IPS-18c (cell line): ENCODE results near the gene FEM1B.

Experiments used
- H3K4me3 ChIP-seq: 2 replicates; pipeline ENCODE4 v1.7.0; 2013; ENCODE audit warnings: low read depth, mild to moderate bottlenecking, low read length, moderate library complexity; ENCODE audit not compliant: insufficient read depth
- H3K9me3 ChIP-seq: one replicate; pipeline ENCODE4 v1.6.1; 2013; ENCODE audit warnings: mild to moderate bottlenecking, low read length, moderate library complexity; ENCODE audit not compliant: control insufficient read depth, insufficient read depth

FEM1B gene

DNA sequence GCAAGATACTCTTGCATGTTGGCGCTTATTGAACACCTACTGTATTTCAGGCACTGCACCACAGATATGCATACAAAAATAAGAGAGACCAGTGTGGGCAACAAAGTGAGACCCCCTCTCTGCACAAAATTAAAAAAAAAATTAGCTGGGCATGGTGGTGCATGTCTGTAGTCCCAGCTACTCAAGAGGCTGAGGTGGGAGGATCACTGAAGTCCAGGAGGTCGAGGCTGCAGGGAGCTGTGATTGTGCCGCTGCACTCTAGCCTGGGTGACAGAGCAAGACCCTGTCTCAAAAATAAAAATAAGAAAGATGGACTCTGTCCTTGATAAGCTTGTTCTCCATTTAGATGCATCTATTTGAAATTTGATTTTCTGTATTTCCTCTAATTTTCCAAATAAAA lies 20.8 kb downstream of the FEM1B start:
- no peak overlapping the region for H3K4me3 ChIP-seq

DNA sequence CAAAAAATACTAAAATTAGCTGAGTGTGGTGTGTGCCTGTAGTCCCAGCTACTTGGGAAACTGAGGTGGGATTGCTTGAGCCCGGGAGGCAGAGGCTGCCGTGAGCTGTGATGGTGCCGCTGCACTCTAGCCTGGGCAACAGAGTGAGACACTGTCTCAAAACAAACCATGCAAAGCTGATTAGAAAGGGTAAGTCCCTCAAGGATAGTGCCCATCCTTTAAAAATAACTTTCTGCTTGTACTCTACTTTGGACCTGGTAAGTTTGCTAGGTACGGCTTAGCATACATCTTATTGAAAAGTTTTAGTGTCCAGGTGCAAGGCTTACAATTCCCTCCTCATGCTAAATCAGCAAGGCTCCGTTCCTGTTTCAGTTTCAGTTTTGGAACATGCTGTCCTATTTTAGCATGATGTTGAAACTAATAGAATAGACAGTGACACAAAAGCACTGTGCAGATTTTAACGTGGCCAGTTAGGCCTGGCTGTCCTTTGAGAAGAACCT lies 21.4 kb downstream of the FEM1B start:
- H3K4me3 ChIP-seq, result no peak overlapping the region
- H3K9me3 ChIP-seq, result no peaks in the 10 kb centered on the region

More for the DNA sequence above, 20.8 kb downstream of the FEM1B start:
- H3K9me3 ChIP-seq, result no peaks in the 10 kb centered on the region

DNA sequence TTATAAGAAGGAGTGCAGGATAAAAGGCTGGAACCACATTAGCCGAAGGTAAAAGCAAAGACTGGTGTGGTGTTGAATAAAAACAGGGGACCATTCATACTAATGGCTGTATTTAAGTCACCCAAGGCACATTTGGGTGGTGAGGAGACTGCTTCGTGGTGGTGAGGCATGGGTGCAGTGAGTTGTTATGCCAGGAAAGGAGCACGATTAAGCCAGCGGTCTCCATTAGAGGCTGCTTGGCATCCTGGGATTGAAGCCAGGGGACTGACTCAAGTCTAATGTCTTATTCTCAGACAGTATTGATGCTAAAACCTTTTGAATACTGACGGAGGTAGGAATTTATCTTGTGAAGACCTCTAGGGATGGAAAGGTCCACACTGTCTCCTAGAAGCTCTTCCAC lies 21.9 kb downstream of the FEM1B start:
- Histone ChIP-seq H3K9me3 (peaks cover 2% of the 10 kb centered on the region), H3K4me3 (no peak overlapping the region)

DNA sequence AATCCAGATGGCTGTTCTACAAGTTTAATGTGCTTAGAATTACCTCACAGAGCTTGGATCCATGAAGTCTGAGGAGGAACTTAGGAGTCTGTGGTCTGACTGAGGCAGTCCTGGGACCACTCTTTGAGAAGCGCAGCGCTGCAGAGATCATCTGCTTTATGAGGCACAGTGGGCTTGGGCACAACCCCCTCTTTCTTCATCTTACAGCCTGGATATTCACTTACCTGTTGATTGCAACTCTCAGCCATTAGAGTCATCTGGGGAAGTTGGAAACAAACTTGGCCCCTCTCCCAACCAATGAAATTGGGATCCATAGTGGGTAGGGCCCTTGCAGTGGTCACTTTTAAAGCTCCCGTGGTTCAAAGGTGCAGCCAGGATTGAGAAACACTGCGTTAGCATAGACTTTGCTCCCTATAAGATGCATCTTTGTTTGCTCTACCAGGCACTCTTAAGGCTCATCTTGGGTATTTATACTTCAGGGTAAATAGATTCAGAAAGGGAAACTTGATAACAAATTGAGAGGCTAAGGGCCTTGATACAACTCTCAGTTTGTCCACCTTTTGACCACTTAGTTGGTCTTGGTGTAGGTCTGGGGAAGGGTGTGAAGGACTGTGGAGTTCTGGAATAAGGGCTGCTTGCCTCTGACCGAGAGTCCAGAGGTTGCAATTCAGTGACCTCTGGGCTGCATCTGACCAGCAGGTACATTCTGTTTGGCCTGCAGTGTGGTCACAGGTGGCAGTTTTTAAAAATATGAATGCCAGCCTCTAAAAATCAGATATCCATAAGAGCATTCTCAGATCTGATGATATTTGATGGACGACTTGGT lies 22.8 kb downstream of the FEM1B start:
- no peak overlapping the region for H3K4me3 ChIP-seq
- peaks cover 2% of the 10 kb centered on the region for H3K9me3 ChIP-seq

DNA sequence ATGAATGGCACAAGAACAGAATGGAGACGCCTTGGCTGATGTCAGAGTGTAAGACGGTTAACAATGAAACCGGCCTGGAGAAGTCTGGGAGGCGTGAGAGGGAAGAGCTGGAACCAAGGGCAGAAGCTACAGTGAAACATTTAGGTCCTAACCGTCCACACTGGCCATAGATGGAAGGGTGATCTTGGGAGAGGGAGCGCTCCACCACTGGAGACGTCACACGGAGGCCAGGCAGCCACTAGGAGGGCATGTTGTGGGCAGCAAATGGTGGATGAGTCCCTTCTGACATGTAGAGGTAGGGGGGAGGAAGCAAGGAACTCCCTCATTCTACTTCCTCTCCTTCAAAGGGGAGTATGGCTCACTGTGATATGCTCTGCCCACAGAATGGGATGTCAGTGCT lies 23.8 kb downstream of the FEM1B start:
- H3K9me3 ChIP-seq, result peaks cover 2% of the 10 kb centered on the region
- no peak overlapping the region for H3K4me3 ChIP-seq

DNA sequence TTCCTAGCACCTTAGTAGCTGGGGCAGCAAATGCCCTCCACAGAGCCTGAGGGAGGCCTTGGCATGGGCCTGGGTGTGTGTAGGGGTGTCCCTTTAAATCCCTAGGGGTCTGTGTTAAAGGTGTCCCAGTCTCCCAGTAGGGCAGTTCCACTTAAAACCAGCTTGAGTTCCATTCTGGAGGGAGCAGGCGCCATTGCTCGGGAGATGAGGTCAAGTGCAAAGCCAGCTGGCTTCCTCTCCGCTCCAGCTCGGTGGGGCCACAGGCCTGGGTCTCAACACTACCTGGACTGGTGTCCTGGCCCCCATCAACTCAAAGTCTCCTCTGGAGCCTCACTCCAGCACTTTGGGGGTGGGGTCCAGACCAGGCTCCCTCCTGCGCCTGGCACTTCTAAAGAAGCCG lies 25.2 kb downstream of the FEM1B start:
- H3K4me3 ChIP-seq, result no peak overlapping the region
- peaks cover 2% of the 10 kb centered on the region for H3K9me3 ChIP-seq

DNA sequence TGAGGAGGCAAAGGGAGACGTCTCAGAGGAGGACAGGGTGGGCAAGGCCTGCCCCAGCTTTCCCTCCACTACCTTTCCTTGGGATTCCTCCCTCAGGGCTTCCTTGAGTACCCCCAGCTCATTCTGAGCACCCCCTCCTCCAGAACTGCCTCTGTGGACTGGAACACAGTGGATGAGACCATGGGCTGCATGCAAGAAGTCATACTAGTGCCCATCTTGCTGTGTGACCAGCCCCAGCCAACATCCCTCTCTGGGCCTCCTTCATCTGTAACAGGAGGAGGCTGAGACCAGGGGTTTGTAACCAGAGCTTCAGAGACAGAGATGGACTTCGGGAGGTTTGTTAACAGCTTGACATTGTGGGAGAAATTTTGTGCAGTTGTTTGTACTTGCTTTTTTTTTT lies 25.6 kb downstream of the FEM1B start:
- peaks cover 2% of the 10 kb centered on the region for H3K9me3 ChIP-seq
- H3K4me3 ChIP-seq, result no peak overlapping the region

DNA sequence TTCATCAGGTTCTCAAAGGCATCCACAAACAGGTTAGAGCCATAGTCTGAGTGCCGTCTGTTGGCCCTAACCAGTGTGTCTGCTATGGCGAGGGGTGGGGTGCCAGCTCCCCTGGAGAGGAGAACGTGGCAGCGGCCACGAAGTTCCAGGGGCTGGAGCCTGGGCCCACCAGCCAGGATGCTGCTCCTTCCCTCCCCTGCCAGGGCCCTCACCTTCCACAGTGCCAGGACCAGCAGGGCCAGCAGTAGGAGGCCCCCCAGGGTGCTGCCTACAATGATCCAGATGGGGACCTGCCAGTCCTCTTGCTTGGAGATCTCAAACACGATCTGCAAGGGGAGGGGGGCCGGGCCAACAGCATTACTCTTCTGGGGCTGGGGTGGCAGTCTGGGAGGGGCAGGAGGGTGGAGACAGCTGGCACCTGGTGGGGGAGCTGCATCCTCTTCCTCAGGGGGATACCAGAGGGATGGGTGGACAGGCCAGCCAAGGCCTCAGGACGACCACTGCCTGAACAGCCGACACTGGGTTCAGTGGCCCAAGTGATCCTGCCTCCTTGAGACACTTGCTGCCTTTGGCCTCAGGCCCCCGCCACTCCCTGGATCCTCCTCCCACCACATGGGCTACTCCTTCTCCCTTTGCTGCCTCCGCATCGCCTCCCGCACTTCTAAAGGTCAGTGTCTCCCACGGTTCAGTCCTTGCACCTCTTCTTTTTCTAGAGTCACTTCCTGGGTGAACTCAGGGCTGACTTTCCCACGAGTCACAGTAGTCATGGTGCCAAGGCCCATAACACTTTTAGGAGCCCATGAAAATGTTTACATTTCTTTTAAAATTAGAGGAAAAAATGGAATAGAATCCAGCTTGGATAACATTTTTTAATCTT lies 26.3 kb downstream of the FEM1B start:
- Histone ChIP-seq H3K9me3 (peaks cover 2% of the 10 kb centered on the region), H3K4me3 (no peak overlapping the region; the same call in 1 of the 2 replicates)

DNA sequence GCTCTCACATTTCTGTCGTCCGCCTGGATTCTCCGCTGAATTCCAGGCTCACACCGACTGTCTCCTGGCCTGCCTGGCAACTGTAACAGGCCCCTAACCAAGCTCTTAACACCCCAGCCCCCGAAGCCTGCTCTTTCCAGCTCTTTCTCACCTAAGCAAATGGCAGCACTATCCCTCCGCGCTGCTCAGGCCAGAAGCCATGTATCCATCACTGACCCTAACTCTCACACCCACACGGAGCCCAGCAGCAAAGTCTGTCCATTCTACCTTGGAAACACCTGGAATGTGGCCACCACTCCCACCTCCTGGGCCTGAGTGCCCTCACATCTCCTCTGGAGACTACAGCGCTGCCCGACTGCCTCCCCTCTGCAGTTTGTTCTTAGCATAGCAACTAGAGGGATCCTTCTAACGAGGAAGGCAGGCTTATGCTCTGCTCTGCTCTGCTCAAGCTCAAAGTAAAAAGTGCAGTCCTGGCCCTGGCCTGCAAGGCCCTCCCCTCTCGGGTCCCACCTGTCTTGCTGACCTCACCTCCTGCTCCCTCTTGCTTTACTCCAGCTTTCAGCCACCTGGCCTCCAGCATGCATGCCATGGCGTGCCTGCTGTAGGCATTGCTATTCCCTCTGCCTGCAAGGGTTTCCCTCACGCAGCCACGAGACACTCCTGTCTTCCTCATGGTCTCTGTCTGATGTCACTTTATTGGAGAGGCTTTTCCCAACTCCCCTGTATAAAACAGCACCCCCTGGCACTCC lies 27.2 kb downstream of the FEM1B start:
- peaks cover 2% of the 10 kb centered on the region for H3K9me3 ChIP-seq
- H3K4me3 ChIP-seq, result no peak overlapping the region

DNA sequence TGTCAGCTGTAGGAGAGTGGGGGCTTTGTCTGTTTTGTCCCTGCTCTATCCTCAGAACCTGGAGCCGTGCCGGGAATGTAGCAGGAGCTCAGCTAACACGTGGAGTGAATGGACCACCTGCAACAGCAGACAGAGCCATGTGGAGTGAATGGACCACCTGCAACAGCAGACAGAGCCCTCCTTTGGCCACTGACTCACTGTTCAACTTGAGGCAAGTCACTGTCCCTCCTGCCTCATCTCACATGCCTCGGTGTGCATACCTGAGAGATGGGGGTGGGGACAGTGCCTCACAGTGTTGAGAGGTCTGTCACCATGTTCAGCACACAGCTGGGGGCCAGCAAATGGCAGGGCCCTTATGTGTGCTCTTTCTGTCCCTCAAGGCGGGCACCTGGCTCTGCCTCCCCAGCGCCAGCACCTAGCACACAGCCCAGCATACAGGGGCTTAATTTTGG lies 27.9 kb downstream of the FEM1B start:
- H3K4me3 ChIP-seq, result no peak overlapping the region; the same call in 1 of the 2 replicates
- H3K9me3 ChIP-seq, result peaks cover 2% of the 10 kb centered on the region

DNA sequence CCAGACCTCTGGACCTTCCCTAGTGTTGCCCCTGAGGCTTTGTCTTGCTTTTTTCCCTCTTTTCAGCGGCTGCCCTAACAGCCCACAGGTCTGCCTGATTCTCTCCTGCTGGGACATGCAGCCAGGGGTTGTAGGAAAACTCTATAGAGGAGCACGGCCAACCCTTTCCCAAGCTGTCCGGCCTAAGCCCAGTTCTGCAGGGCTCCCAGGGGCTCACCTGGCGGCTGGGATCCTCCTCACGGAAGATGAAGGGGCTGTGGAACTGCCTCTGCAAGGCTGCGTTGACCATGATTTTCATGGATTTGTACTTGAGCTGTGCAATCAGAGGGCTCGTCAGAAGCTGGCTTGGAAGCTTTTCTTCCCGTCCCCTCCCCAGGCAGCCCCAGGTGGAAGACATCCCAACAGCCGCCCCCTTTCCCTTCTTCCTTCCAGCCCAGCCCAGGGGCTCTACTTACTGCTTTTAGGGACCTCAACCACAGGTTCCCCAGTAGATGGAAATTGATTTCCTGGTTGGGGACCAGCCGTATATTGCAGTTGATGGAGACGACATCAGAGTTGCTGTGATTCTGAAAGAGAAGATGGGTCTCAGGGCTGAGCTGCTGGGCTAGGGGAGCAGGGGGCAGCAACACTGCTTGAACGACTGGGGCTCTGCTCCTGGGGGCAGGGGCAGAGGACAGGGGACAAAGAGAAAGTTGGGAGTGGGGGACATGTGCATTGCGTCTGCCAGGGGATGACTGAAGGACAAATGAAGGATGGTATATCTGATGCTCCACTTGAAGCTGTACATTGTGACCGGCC lies 29.8 kb downstream of the FEM1B start:
- no peak overlapping the region for H3K4me3 ChIP-seq
- H3K9me3 ChIP-seq, result peaks cover 2% of the 10 kb centered on the region

DNA sequence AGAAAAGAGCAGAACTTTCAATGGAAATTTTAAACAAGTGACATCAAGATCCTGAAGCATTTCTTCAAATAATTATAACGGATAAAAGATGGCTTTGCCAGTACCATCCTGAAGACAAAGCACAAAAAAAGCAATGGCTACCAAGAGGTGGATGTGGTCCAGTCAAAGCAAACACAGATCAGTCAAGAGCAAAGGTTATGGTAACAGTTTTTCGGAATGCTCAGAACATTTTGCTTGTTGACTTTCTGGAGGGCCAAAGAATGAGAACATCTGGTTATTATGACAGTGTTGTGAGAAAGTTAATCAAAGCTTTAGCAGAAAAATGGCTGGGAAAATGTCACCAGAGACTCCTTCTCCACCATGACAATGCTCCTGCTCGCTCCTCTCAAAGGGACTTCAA lies 31.5 kb downstream of the FEM1B start:
- Histone ChIP-seq H3K4me3 (no peak overlapping the region), H3K9me3 (peaks cover 2% of the 10 kb centered on the region)

DNA sequence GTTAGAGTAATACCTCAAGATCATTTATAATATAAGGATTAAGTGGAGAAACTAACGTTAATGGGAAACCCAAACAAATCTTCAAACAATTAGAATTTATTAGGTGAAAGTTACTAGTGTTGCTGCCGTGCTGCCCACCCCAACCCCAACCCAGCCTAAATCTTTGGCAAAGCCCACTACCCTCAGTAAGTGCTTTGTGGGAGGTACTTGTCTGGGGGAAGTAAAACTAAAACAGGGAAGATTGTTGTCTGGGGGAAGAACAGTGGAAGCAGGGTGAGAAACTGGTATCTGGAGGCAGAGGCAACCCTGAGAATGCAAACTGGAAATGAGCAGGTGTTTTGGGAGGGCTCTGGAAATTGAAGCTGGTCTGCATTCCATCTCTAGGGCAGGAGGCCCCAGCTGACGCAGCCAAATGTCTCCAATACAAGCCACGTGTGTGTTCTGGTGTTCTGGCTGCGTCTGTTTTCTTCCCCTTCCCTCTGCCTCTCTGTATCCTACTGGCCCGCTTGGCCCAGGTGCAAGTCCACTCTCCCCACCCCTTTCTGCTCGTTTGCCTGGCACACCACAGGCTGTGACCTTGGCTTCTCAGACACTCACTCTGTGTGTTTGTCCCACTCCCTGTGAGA lies 32.7 kb downstream of the FEM1B start:
- no peak overlapping the region for H3K4me3 ChIP-seq
- no peaks in the 10 kb centered on the region for H3K9me3 ChIP-seq

DNA sequence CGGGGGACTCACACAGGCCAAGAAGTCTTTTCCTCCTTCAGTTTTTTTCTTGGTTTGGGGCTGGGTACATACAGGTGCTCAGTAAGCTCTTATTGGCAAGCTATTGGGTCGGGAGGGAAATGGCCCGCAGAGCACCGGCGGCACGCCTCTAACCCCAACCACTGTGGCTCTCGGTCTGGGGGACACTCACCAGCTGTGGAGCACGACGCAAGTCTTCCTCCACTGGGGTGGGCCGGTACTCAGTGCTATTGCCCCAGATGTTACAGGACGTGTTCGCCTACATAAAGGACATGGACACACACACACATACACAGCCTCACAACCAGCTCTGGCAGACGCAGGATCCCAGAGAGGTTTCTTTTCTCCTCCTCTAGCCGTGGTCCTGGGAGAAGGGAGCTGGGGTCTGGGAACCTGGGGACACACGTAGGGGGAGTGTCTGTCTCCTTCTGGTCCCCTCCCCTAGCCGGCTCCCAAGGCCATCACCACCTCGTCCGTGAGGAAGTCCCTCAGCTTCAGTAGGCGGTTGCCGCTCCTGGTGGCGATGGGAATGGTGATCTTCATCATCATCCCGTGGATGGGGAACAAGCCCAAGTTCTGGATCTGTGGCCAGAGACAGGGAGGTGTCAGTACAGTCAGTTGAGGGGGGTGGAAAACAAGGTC lies 33.4 kb downstream of the FEM1B start:
- Histone ChIP-seq H3K9me3 (no peaks in the 10 kb centered on the region), H3K4me3 (no peak overlapping the region)

DNA sequence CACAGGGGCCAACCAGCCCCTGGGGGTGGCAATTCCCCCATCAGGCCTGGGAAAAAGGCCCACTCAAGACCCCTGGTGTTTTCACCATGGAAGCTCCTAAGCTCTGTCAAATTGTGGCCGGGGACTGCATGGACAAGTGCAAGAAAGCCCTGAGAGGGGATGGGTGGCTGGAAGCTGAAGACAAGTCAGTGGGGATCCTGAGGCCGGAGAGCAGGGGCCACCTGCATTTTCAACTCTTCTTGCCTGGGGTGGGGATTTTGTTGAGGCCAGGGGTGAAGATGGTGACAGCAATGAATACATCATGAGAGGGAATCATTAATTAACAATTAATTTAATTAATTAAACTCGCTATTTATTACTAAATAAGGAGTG lies 33.9 kb downstream of the FEM1B start:
- Histone ChIP-seq H3K4me3 (no peak overlapping the region), H3K9me3 (no peaks in the 10 kb centered on the region)
